Activated CD4-positive, alpha-beta T cell treated with anti-CD3 and anti-CD28 coated beads for 24 hours (primary cell): ENCODE data around the gene DIPK1B.

Experiments used
- DNase-seq, 2 donors: peaks; one replicate each; pipeline ENCODE4 v3.0.0-alpha.2; 2020; ENCODE audit warnings: low read depth in 2 of 2

DIPK1B gene

GRCh38 chr9:136766410-136767120, 54.2 kb downstream of the DIPK1B start:
- peak in 1 of 2 donors; percentile 29 for DNase-seq

GRCh38 chr9:136769710-136770191, 57.4 kb downstream of the DIPK1B start:
- peak; percentile 40 to 53 for DNase-seq

- DNase-seq: no peak
These were observed 59.6 kb downstream of the DIPK1B start for GRCh38 chr9:136771907-136772415.

- DNase-seq: no peak
These were observed 61.1 kb downstream of the DIPK1B start for GRCh38 chr9:136773386-136774044.
